ENCODE results near the gene PRDM10.
"Not testable (repeated sequence)": the region's sequence is repeated elsewhere in the genome, so short reads cannot be mapped to it uniquely, and the experiment has no call there.

The PRDM10 gene

DNA sequence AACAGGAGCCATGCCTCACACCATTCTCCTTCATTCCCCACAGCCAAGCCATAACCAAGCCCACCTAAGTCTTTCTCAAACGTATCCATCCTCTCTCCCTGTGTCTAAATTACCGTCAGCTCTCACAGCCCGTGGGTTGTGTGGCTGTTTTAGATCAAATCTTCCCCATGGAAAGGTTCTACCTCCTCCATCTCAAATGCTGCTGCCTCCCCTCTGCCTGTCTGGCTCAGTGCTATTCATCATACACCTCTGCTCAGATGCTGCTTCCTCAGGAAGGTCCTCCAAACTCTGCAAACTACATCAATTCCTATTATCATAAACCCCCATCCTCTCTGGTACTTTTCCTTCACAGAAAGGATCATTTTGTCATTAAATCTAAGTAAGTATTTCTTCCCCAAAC lies 122.3 kb downstream of the PRDM10 start:
- Histone ChIP-seq H3K36me3 (ENCODE audit: control insufficient read depth, insufficient read depth, low read length) (peaks cover 48% of the 10 kb centered on the region), H3K9me3 (ENCODE audit: control insufficient read depth, insufficient read depth, low read length) (no peaks in the 10 kb centered on the region), H3K27me3 (ENCODE audit: control insufficient read depth, insufficient read depth, low read length) (no peaks in the 10 kb centered on the region), H3K4me1 (ENCODE audit: control insufficient read depth, insufficient read depth, low read length) (no peaks in the 10 kb centered on the region), H3K9ac (ENCODE audit: low read depth, low read length) (no peak overlapping the region), H3K4me3 (ENCODE audit: low read depth, low read length) (no peak overlapping the region)

GRCh38 chr11:129871914-129872313 lies 130.7 kb downstream of the PRDM10 start:
- Histone ChIP-seq H3K27me3 (ENCODE audit: control insufficient read depth, insufficient read depth, low read length) (no peaks in the 10 kb centered on the region), H3K4me3 (ENCODE audit: low read depth, low read length) (no peak overlapping the region), H3K9ac (ENCODE audit: low read depth, low read length) (no peak overlapping the region), H3K4me1 (ENCODE audit: control insufficient read depth, insufficient read depth, low read length) (no peaks in the 10 kb centered on the region), H3K9me3 (ENCODE audit: control insufficient read depth, insufficient read depth, low read length) (no peaks in the 10 kb centered on the region), H3K36me3 (ENCODE audit: control insufficient read depth, insufficient read depth, low read length) (peaks cover 58% of the 10 kb centered on the region)

- not testable (repeated sequence) for H3K9ac ChIP-seq (ENCODE audit: low read depth, low read length); H3K27me3 ChIP-seq (ENCODE audit: control insufficient read depth, insufficient read depth, low read length); H3K9me3 ChIP-seq (ENCODE audit: control insufficient read depth, insufficient read depth, low read length); H3K4me1 ChIP-seq (ENCODE audit: control insufficient read depth, insufficient read depth, low read length); H3K4me3 ChIP-seq (ENCODE audit: low read depth, low read length)
- peaks cover 60% of the 10 kb centered on the region for H3K36me3 ChIP-seq (ENCODE audit: control insufficient read depth, insufficient read depth, low read length)
Measured at GRCh38 chr11:129868626-129869025, 134.0 kb downstream of the PRDM10 start.

GRCh38 chr11:129866311-129866710 lies 136.3 kb downstream of the PRDM10 start:
- Histone ChIP-seq H3K9me3 (ENCODE audit: control insufficient read depth, insufficient read depth, low read length) (no peaks in the 10 kb centered on the region), H3K27me3 (ENCODE audit: control insufficient read depth, insufficient read depth, low read length) (no peaks in the 10 kb centered on the region), H3K9ac (ENCODE audit: low read depth, low read length) (no peak overlapping the region), H3K36me3 (ENCODE audit: control insufficient read depth, insufficient read depth, low read length) (peaks cover 41% of the 10 kb centered on the region), H3K4me3 (ENCODE audit: low read depth, low read length) (no peak overlapping the region), H3K4me1 (ENCODE audit: control insufficient read depth, insufficient read depth, low read length) (no peaks in the 10 kb centered on the region)

DNA sequence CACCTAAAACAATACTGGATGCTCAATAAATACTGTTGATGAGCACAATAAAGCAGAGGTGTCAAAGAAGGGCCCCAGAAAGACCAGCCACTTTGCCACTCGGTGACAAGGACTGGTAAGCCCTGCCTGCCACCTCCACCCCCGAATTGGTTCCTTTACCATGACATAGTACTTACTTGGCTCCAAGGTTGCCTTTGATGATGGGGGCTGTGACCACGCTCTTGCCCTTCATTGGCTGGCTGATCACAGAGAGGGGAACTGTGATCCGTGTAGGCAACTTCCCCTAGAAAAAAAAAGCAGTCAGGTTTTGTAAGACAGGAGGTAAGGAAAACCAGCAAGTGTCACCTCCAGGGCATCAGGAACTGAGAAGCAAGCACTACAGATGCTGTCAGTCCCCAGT lies 136.9 kb downstream of the PRDM10 start:
- Histone ChIP-seq H3K27me3 (ENCODE audit: control insufficient read depth, insufficient read depth, low read length) (no peaks in the 10 kb centered on the region), H3K4me3 (ENCODE audit: low read depth, low read length) (no peak overlapping the region), H3K9me3 (ENCODE audit: control insufficient read depth, insufficient read depth, low read length) (no peaks in the 10 kb centered on the region), H3K9ac (ENCODE audit: low read depth, low read length) (no peak overlapping the region), H3K36me3 (ENCODE audit: control insufficient read depth, insufficient read depth, low read length) (peaks cover 42% of the 10 kb centered on the region), H3K4me1 (ENCODE audit: control insufficient read depth, insufficient read depth, low read length) (no peaks in the 10 kb centered on the region)

GRCh38 chr11:129864811-129865210 lies 137.8 kb downstream of the PRDM10 start:
- H3K27me3 ChIP-seq (ENCODE audit: control insufficient read depth, insufficient read depth, low read length) = no peaks in the 10 kb centered on the region
- no peaks in the 10 kb centered on the region for H3K4me1 ChIP-seq (ENCODE audit: control insufficient read depth, insufficient read depth, low read length)
- no peaks in the 10 kb centered on the region for H3K9me3 ChIP-seq (ENCODE audit: control insufficient read depth, insufficient read depth, low read length)
- no peak overlapping the region for H3K9ac ChIP-seq (ENCODE audit: low read depth, low read length)
- H3K4me3 ChIP-seq (ENCODE audit: low read depth, low read length) = no peak overlapping the region
- peaks cover 38% of the 10 kb centered on the region for H3K36me3 ChIP-seq (ENCODE audit: control insufficient read depth, insufficient read depth, low read length)

GRCh38 chr11:129861702-129862522 lies 140.7 kb downstream of the PRDM10 start:
- H3K9ac ChIP-seq (ENCODE audit: low read depth, low read length) = no peak overlapping the region
- H3K27me3 ChIP-seq (ENCODE audit: control insufficient read depth, insufficient read depth, low read length) = no peaks in the 10 kb centered on the region
- H3K4me3 ChIP-seq (ENCODE audit: low read depth, low read length) = no peak overlapping the region
- no peaks in the 10 kb centered on the region for H3K4me1 ChIP-seq (ENCODE audit: control insufficient read depth, insufficient read depth, low read length)
- peaks cover 27% of the 10 kb centered on the region for H3K36me3 ChIP-seq (ENCODE audit: control insufficient read depth, insufficient read depth, low read length)
- H3K9me3 ChIP-seq (ENCODE audit: control insufficient read depth, insufficient read depth, low read length) = no peaks in the 10 kb centered on the region

GRCh38 chr11:129856036-129856435 lies 146.6 kb downstream of the PRDM10 start:
- H3K4me3 ChIP-seq (ENCODE audit: low read depth, low read length) = no peak overlapping the region
- H3K27me3 ChIP-seq (ENCODE audit: control insufficient read depth, insufficient read depth, low read length) = no peaks in the 10 kb centered on the region
- peaks cover 2% of the 10 kb centered on the region for H3K36me3 ChIP-seq (ENCODE audit: control insufficient read depth, insufficient read depth, low read length)
- no peaks in the 10 kb centered on the region for H3K9me3 ChIP-seq (ENCODE audit: control insufficient read depth, insufficient read depth, low read length)
- no peaks in the 10 kb centered on the region for H3K4me1 ChIP-seq (ENCODE audit: control insufficient read depth, insufficient read depth, low read length)
- H3K9ac ChIP-seq (ENCODE audit: low read depth, low read length) = no peak overlapping the region

GRCh38 chr11:129855086-129855485 lies 147.5 kb downstream of the PRDM10 start:
- Histone ChIP-seq H3K4me3 (ENCODE audit: low read depth, low read length) (no peak overlapping the region), H3K9me3 (ENCODE audit: control insufficient read depth, insufficient read depth, low read length) (no peaks in the 10 kb centered on the region), H3K36me3 (ENCODE audit: control insufficient read depth, insufficient read depth, low read length) (no peaks in the 10 kb centered on the region), H3K4me1 (ENCODE audit: control insufficient read depth, insufficient read depth, low read length) (no peaks in the 10 kb centered on the region), H3K27me3 (ENCODE audit: control insufficient read depth, insufficient read depth, low read length) (no peaks in the 10 kb centered on the region), H3K9ac (ENCODE audit: low read depth, low read length) (no peak overlapping the region)

DNA sequence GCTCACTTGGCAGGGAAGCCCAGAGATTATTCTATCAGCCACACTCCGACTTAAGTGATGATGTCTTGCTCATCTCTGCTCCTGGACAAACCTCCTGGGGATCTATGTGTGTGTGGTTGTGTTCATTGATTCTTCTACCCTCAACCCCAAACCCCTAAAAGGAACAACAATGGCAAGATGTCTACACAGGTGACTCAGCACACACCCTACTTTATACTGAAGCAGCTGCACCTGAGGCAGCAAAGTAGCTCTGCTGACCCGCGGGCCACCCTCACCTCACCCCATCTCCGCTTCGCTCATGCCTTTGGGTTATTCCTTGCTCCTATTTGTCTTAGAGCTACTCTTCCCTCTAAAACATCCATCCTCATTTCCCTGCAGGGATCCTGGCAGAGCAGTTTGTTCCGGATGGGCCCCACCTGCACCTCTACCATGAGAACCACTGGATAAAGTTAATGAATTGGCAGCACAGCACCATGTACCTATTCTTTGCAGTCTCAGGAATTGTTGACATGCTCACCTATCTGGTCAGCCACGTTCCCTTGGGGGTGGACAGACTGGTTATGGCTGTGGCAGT lies 148.3 kb downstream of the PRDM10 start:
- H3K9me3 ChIP-seq (ENCODE audit: control insufficient read depth, insufficient read depth, low read length) = no peaks in the 10 kb centered on the region
- no peak overlapping the region for H3K4me3 ChIP-seq (ENCODE audit: low read depth, low read length)
- no peak overlapping the region for H3K9ac ChIP-seq (ENCODE audit: low read depth, low read length)
- no peaks in the 10 kb centered on the region for H3K36me3 ChIP-seq (ENCODE audit: control insufficient read depth, insufficient read depth, low read length)
- H3K4me1 ChIP-seq (ENCODE audit: control insufficient read depth, insufficient read depth, low read length) = no peaks in the 10 kb centered on the region
- H3K27me3 ChIP-seq (ENCODE audit: control insufficient read depth, insufficient read depth, low read length) = no peaks in the 10 kb centered on the region

- H3K9ac ChIP-seq (ENCODE audit: low read depth, low read length) = no peak overlapping the region
- H3K9me3 ChIP-seq (ENCODE audit: control insufficient read depth, insufficient read depth, low read length) = no peaks in the 10 kb centered on the region
- H3K4me1 ChIP-seq (ENCODE audit: control insufficient read depth, insufficient read depth, low read length) = no peaks in the 10 kb centered on the region
- no peaks in the 10 kb centered on the region for H3K36me3 ChIP-seq (ENCODE audit: control insufficient read depth, insufficient read depth, low read length)
- H3K4me3 ChIP-seq (ENCODE audit: low read depth, low read length) = no peak overlapping the region
- H3K27me3 ChIP-seq (ENCODE audit: control insufficient read depth, insufficient read depth, low read length) = no peaks in the 10 kb centered on the region
Measured at GRCh38 chr11:129853518-129854231, 149.0 kb downstream of the PRDM10 start.

All from iPS-15b (cell line).